K562 (cell line): Measurements from ENCODE around the gene CDHR2. TPM values are rescaled to one million over a fixed set of nuclear protein-coding genes. Genes with fewer than 3 reads are reported as not detected.

Experiments used
- RAD21 ChIP-seq, 2 experiments: fragments of 250-450 bp in 1 of 2; fragments of 450-650 bp in 1 of 2; sonication (Bioruptor Pico) in 1 of 2; formaldehyde crosslinking in 1 of 2; IDR thresholded peaks in 1 of 2; conservative IDR thresholded peaks in 1 of 2; 2 replicates each; pipeline versions ENCODE4 v1.4.0 to v1.8.0; 2020 to 2022; ENCODE audit warnings: mild to moderate bottlenecking in 2 of 2, moderate library complexity in 1 of 2
- ZNF133 ChIP-seq: fragments of 250-450 bp; sonication (Bioruptor Pico); IDR thresholded peaks from 2 replicates; pipeline ENCODE4 v1.4.0; 2020; ENCODE audit warnings: mild to moderate bottlenecking
- ZNF699 ChIP-seq: fragments of 250-450 bp; sonication (Bioruptor Pico); IDR thresholded peaks from 2 replicates; pipeline ENCODE4 v1.8.0; 2021; ENCODE audit warnings: mild to moderate bottlenecking, moderate library complexity; ENCODE audit not compliant: insufficient replicate concordance
- ZNF785 ChIP-seq: fragments of 250-450 bp; sonication (Bioruptor Pico); IDR thresholded peaks from 2 replicates; pipeline ENCODE4 v1.4.0; 2020; ENCODE audit warnings: mild to moderate bottlenecking
- polyA plus RNA-seq, 8 experiments: library from polyadenylated mRNA; depleted of rRNA in 4 of 8; stranded (reverse) in 5 of 8; unstranded in 3 of 8; fragments of >200 nt; fragmentation: Nextera tagmentation in 2 of 8; fragmentation: Illumina TruSeq in 1 of 8; extraction: Ambion mirVana in 2 of 8; extraction: Trizol in 1 of 8; gene quantifications; 2 replicates each; pipeline versions ENCODE4 v1.2.1 to v1.2.3, GENCODE V29; 2011 to 2014; ENCODE audit warnings: inconsistent platforms in 1 of 8, missing spikeins in 1 of 8
- total RNA-seq, 7 experiments: library from RNA; depleted of rRNA in 6 of 7; stranded (reverse); fragments of >200 nt in 6 of 7; fragmentation: Illumina TruSeq in 2 of 7; extraction: Trizol in 2 of 7; gene quantifications; 2 replicates each; pipeline versions ENCODE4 v1.2.1 to v1.2.3, GENCODE V29; 2011 to 2021; ENCODE audit warnings: low replicate concordance in 1 of 7
- TF ChIP-seq, protein P1 (sequence below): fragments of 450-650 bp; IDR thresholded peaks from 2 replicates; pipeline ENCODE4 v1.6.1; 2016; ENCODE audit warnings: mild to moderate bottlenecking, moderate library complexity
- TF ChIP-seq, protein P2 (sequence below): fragments of 450-650 bp; formaldehyde crosslinking; IDR thresholded peaks from 2 replicates; pipeline ENCODE4 v1.4.0; 2022; ENCODE audit warnings: missing genetic modification characterization

CDHR2 gene
- total and polyA plus RNA-seq, 9 of the 15 experiments (the other 6 are each of a cell fraction or from before 2014, with no cell fraction given), result 0.01 to 0.62 (median 0.09) TPM; not detected in 2

DNA sequence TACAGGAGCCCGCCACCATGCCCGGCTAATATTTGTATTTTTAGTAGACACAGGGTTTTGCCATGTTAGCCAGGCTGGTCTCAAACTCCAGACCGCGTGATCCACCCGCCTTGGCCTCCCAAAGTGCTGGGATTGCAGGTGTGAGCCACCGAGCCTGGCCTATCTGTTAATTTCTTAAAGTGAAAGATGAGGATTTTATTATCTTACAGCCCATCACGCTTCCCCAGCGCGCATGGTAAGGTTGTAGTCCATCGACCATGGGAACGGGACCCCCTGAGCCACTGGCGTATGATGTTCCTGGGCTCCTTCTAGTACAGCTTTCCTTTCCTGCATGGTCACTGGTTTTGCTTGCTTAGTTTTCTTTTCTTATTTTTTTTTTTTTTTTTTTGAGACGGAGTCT, 8.7 kb downstream of the CDHR2 start (continued):
- TF ChIP-seq, protein P1, sequence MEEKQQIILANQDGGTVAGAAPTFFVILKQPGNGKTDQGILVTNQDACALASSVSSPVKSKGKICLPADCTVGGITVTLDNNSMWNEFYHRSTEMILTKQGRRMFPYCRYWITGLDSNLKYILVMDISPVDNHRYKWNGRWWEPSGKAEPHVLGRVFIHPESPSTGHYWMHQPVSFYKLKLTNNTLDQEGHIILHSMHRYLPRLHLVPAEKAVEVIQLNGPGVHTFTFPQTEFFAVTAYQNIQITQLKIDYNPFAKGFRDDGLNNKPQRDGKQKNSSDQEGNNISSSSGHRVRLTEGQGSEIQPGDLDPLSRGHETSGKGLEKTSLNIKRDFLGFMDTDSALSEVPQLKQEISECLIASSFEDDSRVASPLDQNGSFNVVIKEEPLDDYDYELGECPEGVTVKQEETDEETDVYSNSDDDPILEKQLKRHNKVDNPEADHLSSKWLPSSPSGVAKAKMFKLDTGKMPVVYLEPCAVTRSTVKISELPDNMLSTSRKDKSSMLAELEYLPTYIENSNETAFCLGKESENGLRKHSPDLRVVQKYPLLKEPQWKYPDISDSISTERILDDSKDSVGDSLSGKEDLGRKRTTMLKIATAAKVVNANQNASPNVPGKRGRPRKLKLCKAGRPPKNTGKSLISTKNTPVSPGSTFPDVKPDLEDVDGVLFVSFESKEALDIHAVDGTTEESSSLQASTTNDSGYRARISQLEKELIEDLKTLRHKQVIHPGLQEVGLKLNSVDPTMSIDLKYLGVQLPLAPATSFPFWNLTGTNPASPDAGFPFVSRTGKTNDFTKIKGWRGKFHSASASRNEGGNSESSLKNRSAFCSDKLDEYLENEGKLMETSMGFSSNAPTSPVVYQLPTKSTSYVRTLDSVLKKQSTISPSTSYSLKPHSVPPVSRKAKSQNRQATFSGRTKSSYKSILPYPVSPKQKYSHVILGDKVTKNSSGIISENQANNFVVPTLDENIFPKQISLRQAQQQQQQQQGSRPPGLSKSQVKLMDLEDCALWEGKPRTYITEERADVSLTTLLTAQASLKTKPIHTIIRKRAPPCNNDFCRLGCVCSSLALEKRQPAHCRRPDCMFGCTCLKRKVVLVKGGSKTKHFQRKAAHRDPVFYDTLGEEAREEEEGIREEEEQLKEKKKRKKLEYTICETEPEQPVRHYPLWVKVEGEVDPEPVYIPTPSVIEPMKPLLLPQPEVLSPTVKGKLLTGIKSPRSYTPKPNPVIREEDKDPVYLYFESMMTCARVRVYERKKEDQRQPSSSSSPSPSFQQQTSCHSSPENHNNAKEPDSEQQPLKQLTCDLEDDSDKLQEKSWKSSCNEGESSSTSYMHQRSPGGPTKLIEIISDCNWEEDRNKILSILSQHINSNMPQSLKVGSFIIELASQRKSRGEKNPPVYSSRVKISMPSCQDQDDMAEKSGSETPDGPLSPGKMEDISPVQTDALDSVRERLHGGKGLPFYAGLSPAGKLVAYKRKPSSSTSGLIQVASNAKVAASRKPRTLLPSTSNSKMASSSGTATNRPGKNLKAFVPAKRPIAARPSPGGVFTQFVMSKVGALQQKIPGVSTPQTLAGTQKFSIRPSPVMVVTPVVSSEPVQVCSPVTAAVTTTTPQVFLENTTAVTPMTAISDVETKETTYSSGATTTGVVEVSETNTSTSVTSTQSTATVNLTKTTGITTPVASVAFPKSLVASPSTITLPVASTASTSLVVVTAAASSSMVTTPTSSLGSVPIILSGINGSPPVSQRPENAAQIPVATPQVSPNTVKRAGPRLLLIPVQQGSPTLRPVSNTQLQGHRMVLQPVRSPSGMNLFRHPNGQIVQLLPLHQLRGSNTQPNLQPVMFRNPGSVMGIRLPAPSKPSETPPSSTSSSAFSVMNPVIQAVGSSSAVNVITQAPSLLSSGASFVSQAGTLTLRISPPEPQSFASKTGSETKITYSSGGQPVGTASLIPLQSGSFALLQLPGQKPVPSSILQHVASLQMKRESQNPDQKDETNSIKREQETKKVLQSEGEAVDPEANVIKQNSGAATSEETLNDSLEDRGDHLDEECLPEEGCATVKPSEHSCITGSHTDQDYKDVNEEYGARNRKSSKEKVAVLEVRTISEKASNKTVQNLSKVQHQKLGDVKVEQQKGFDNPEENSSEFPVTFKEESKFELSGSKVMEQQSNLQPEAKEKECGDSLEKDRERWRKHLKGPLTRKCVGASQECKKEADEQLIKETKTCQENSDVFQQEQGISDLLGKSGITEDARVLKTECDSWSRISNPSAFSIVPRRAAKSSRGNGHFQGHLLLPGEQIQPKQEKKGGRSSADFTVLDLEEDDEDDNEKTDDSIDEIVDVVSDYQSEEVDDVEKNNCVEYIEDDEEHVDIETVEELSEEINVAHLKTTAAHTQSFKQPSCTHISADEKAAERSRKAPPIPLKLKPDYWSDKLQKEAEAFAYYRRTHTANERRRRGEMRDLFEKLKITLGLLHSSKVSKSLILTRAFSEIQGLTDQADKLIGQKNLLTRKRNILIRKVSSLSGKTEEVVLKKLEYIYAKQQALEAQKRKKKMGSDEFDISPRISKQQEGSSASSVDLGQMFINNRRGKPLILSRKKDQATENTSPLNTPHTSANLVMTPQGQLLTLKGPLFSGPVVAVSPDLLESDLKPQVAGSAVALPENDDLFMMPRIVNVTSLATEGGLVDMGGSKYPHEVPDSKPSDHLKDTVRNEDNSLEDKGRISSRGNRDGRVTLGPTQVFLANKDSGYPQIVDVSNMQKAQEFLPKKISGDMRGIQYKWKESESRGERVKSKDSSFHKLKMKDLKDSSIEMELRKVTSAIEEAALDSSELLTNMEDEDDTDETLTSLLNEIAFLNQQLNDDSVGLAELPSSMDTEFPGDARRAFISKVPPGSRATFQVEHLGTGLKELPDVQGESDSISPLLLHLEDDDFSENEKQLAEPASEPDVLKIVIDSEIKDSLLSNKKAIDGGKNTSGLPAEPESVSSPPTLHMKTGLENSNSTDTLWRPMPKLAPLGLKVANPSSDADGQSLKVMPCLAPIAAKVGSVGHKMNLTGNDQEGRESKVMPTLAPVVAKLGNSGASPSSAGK, result no peak
- TF ChIP-seq, protein P2, sequence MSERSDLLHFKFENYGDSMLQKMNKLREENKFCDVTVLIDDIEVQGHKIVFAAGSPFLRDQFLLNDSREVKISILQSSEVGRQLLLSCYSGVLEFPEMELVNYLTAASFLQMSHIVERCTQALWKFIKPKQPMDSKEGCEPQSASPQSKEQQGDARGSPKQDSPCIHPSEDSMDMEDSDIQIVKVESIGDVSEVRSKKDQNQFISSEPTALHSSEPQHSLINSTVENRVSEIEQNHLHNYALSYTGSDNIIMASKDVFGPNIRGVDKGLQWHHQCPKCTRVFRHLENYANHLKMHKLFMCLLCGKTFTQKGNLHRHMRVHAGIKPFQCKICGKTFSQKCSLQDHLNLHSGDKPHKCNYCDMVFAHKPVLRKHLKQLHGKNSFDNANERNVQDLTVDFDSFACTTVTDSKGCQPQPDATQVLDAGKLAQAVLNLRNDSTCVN (CRISPR knock-in tag), result no peak
- TF ChIP-seq ZNF785 (no peak), ZNF699 (CRISPR knock-in tag) (no peak), RAD21 (CRISPR knock-in tag; conservative IDR thresholded peaks at IDR 0.05 in 1 of 2, IDR thresholded peaks at IDR 0.05 in 1 of 2) (no peak), ZNF133 (CRISPR knock-in tag) (no peak)
